ENCODE measurements around the gene AFAP1.

DNA sequence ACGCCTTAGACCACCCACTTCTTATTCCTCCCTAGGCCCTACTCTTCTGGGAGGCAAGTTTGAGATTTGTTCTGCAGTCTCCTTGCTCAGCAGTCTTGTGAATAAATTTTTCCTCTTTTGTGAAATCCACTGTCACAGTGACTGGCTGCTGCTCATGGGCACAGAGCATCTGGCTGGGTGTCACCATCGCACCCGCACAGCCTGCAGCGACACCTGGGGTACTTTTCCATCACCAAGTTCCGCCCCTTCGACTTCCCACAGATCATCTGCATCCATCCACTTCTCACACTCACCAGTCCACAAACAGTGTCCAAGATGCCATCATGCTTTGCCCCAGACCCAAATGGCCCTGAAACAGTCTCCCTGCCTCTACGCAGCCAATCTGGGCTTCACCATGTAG lies 36.4 kb upstream of the AFAP1 start:
- no peak for TF ChIP-seq POLR2AphosphoS5 (IDR thresholded peaks at IDR 0.05; ENCODE audit: low read depth, low read length)
- TF ChIP-seq TAF1 (IDR thresholded peaks at IDR 0.05; ENCODE audit: borderline replicate concordance, insufficient read depth, low read length) = no peak

All from PFSK-1 (cell line).